Right lung (tissue), 5 donors: Measurements from ENCODE around the gene EBP. TPM values are rescaled to one million over a fixed set of nuclear protein-coding genes. Genes with fewer than 3 reads are reported as not detected.
"Not testable (repeated sequence)": the region's sequence is repeated elsewhere in the genome, so short reads cannot be mapped to it uniquely, and the experiment has no call there.

Experiments
- DNase-seq, 2 donors: peaks; one replicate each; pipeline ENCODE4 v3.0.0-alpha.2; 2013
- polyA plus RNA-seq, 5 donors: library from polyadenylated mRNA; unstranded; fragments of 120-200 nt; gene quantifications; one replicate each; pipeline versions ENCODE4 v1.2.1 to v1.2.3, GENCODE V29; 2013; ENCODE audit warnings: inconsistent platforms in 1 of 5, low replicate concordance in 1 of 5; ENCODE audit not compliant: insufficient read length in 5 of 5, insufficient read depth in 1 of 5

Gene EBP
- polyA plus RNA-seq, 5 donors: 34.0 to 39.6 (median 35.7) TPM

GRCh38 chrX:48520976-48521352 lies 644 bp upstream of the EBP start:
- DNase-seq: no peak

- DNase-seq: no peak
Measured at GRCh38 chrX:48522291-48522690, 683 bp downstream of the EBP start.

GRCh38 chrX:48523682-48524081 lies 2.1 kb downstream of the EBP start:
- no peak for DNase-seq

- not testable (repeated sequence) for DNase-seq
Measured at GRCh38 chrX:48525853-48526252, 4.2 kb downstream of the EBP start.

GRCh38 chrX:48530736-48531135 lies 9.1 kb downstream of the EBP start:
- DNase-seq: no peak

GRCh38 chrX:48531358-48531959 lies 9.9 kb downstream of the EBP start:
- no peak for DNase-seq

- DNase-seq: no peak
Measured at GRCh38 chrX:48532161-48532560, 10.6 kb downstream of the EBP start.

GRCh38 chrX:48533165-48533564 lies 11.6 kb downstream of the EBP start:
- no peak for DNase-seq

- no peak for DNase-seq
Measured at GRCh38 chrX:48538641-48539344, 17.2 kb downstream of the EBP start.

- peak; percentile 94 to 96 for DNase-seq
Measured at GRCh38 chrX:48539345-48540027, 17.9 kb downstream of the EBP start, which contains the start of gene TBC1D25. Gene TBC1D25, plus strand, starts transcription at chrX:48539714. Its CDS starts 84 bp downstream, at chrX:48539798.

GRCh38 chrX:48540028-48540375 lies 18.4 kb downstream of the EBP start:
- DNase-seq: no peak

- no peak for DNase-seq
Measured at GRCh38 chrX:48540480-48540879, 18.9 kb downstream of the EBP start.

GRCh38 chrX:48541140-48541814 lies 19.7 kb downstream of the EBP start:
- no peak for DNase-seq

GRCh38 chrX:48548871-48549270 lies 27.3 kb downstream of the EBP start:
- DNase-seq: no peak

- DNase-seq: not testable (repeated sequence)
Measured at GRCh38 chrX:48555731-48556325, 34.2 kb downstream of the EBP start.

GRCh38 chrX:48558271-48558670 lies 36.7 kb downstream of the EBP start:
- no peak for DNase-seq

GRCh38 chrX:48559636-48560035 lies 38.0 kb downstream of the EBP start:
- no peak for DNase-seq

- DNase-seq: no peak
Measured at GRCh38 chrX:48560056-48560455, 38.4 kb downstream of the EBP start.

- DNase-seq: no peak
Measured at GRCh38 chrX:48560681-48561080, 39.1 kb downstream of the EBP start.

GRCh38 chrX:48569958-48570357 lies 48.4 kb downstream of the EBP start:
- no peak for DNase-seq

GRCh38 chrX:48573690-48574269 lies 52.2 kb downstream of the EBP start:
- DNase-seq: peak in 1 of 2 donors; percentile 28
